Measurements from ENCODE around the gene GLOD4.
"Not testable (repeated sequence)": the region's sequence is repeated elsewhere in the genome, so short reads cannot be mapped to it uniquely, and the experiment has no call there.

DNA sequence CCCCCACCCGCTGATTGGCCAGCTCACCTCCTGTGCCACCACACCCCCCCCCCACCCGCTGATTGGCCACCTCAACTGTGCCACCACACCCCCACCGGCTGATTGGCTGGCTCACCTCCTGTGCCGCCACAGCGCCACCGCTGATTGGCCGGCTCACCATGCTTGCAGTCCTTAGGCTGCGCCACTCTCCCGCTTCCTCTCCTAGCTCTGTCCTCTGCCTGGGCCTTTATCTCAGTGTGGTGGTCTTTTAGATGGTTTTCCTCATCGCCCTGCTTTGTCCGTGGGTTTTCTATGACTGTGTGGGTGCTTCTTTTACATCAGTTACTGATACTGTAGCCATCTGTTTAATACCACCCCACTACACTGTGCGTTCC is 8.8 kb upstream of the GLOD4 start:
- not testable (repeated sequence) for TF ChIP-seq KDM1A (IDR thresholded peaks at IDR 0.05; ENCODE audit: borderline replicate concordance); YBX1 (IDR thresholded peaks at IDR 0.05); HDAC2 (IDR thresholded peaks at IDR 0.05)
- TF ChIP-seq, protein P1, sequence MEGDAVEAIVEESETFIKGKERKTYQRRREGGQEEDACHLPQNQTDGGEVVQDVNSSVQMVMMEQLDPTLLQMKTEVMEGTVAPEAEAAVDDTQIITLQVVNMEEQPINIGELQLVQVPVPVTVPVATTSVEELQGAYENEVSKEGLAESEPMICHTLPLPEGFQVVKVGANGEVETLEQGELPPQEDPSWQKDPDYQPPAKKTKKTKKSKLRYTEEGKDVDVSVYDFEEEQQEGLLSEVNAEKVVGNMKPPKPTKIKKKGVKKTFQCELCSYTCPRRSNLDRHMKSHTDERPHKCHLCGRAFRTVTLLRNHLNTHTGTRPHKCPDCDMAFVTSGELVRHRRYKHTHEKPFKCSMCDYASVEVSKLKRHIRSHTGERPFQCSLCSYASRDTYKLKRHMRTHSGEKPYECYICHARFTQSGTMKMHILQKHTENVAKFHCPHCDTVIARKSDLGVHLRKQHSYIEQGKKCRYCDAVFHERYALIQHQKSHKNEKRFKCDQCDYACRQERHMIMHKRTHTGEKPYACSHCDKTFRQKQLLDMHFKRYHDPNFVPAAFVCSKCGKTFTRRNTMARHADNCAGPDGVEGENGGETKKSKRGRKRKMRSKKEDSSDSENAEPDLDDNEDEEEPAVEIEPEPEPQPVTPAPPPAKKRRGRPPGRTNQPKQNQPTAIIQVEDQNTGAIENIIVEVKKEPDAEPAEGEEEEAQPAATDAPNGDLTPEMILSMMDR (IDR thresholded peaks at IDR 0.05 in 2 of 3, conservative IDR thresholded peaks at IDR 0.05 in 1 of 3; ENCODE audit: control insufficient read depth in 2 of 3, extremely low read depth in 1 of 3, insufficient read depth in 1 of 3, low read depth in 3 of 3, low read length in 3 of 3) = not testable (repeated sequence)
- TF ChIP-seq, protein P2, sequence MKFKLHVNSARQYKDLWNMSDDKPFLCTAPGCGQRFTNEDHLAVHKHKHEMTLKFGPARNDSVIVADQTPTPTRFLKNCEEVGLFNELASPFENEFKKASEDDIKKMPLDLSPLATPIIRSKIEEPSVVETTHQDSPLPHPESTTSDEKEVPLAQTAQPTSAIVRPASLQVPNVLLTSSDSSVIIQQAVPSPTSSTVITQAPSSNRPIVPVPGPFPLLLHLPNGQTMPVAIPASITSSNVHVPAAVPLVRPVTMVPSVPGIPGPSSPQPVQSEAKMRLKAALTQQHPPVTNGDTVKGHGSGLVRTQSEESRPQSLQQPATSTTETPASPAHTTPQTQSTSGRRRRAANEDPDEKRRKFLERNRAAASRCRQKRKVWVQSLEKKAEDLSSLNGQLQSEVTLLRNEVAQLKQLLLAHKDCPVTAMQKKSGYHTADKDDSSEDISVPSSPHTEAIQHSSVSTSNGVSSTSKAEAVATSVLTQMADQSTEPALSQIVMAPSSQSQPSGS (IDR thresholded peaks at IDR 0.05; ENCODE audit: low read length) = not testable (repeated sequence)

Data from GM12878 (cell line).